Activated CD8-positive, alpha-beta memory T cell treated with anti-CD3 and anti-CD28 coated beads, Interleukin-2, amount 10 ng/mL, durations not matched to agents 7 days and 5 days (primary cell): ENCODE results near the gene TNFAIP2. TPM values are rescaled to one million over a fixed set of nuclear protein-coding genes. Genes with fewer than 3 reads are reported as not detected.
A peak's percentile ranks its signal among the peaks of the same experiment; 100 is the strongest.

Source experiments
- ATAC-seq: fragments of 150-1000 bp; cut with Tn5 transposase; one replicate; pipeline ENCODE4 v1.10.0; 2021; ENCODE audit warnings: moderate library complexity
- CTCF ChIA-PET: fragments of 350-600 bp; sonication (Branson Sonifier 250); formaldehyde crosslinking; loops from one replicate; lab custom pipeline; 2021; ENCODE audit warnings: antibody characterized with exemption; lab: Charles Lee
- DNase-seq: peaks from one replicate; pipeline ENCODE4 v3.0.0-alpha.2; 2020
- H3K27ac Mint-ChIP-seq: one replicate; pipeline ENCODE4 v1.8.0; 2021; ENCODE audit warnings: mild to moderate bottlenecking, mixed read lengths
- H3K27me3 Mint-ChIP-seq: one replicate; pipeline ENCODE4 v1.8.0; 2021; ENCODE audit warnings: mixed read lengths
- H3K36me3 Mint-ChIP-seq: one replicate; pipeline ENCODE4 v1.8.0; 2021; ENCODE audit warnings: mild to moderate bottlenecking, mixed read lengths
- H3K4me1 Mint-ChIP-seq: one replicate; pipeline ENCODE4 v1.8.0; 2021; ENCODE audit warnings: mixed read lengths
- H3K4me3 Mint-ChIP-seq: one replicate; pipeline ENCODE4 v1.8.0; 2021; ENCODE audit warnings: mild to moderate bottlenecking, moderate library complexity, mixed read lengths
- H3K9me3 Mint-ChIP-seq: one replicate; pipeline ENCODE4 v1.8.0; 2022; ENCODE audit warnings: low read depth, mixed read lengths
- total RNA-seq, 2 experiments: library from RNA; stranded (reverse); gene quantifications; one replicate each; pipeline ENCODE4 v1.2.3, GENCODE V29; 2021

Gene TNFAIP2
- total RNA-seq, 2 experiments from 2014 or later, result 2.1 TPM; not detected in 1

GRCh38 chr14:103088921-103089320, 34.3 kb upstream of the TNFAIP2 start:
- H3K4me1 Mint-ChIP-seq, result peaks cover 8% of the 10 kb centered on the region

DNA sequence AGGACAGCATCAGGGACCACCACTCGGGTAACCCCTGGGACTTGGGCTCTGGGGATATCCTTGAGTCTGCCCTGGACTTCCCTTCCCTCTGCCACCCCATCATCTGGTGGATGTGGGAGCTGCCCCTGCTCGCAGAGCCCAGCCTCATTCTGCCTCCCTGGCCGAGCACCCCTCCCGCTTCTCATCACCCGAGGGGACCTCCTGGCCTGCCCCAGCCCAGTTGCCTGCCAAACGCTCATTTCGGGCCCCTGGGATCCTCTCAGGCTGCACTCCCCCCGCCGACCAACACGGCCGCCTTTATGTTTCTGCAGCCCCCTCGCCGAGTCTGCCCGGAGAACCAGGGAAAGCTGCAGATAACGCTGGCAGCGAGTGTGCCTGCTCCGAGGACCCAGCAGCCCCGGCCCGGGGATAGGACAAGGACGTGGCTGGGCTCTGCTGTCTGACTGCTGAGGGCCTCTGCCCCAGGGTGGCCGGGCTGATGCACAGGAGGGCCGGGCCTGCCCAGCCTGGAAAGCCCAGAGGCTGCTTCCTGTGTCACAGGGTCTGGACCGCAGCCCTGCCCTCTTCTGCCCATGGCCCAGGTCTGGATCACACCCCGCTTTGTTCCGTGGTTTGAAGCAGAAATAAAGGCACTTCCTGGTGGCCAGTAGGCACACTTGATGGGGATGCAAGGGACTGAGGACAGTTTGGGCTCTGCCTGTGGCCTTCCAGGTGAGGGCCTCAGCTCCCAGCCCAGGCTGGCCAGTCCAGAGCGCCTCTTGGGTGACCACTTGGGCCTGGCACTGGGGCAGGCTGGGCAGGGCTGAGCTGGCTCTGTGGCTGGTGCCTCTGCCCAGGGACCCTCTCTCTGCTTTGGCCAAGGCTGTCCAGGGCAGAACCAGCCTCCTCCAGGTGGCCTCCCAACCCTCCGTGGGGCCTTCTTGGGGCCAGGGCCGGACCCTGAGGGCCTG, 33.6 kb upstream of the TNFAIP2 start:
- ATAC-seq, result no peak
- DNase-seq, result no peak
- no peak overlapping the region for H3K4me3 Mint-ChIP-seq
- no peaks in the 10 kb centered on the region for H3K9me3 Mint-ChIP-seq
- H3K27ac Mint-ChIP-seq, result no peak overlapping the region
- peaks cover 7% of the 10 kb centered on the region for H3K27me3 Mint-ChIP-seq
- CTCF ChIA-PET, result interaction anchor here (1.2 to 1.3 kb wide), 2 partner anchors 11 to 13 kb away, joined by 3 to 5 read pairs; no protein-coding TSS in a partner anchor
- H3K4me1 Mint-ChIP-seq, result peaks cover 8% of the 10 kb centered on the region
- no peaks in the 10 kb centered on the region for H3K36me3 Mint-ChIP-seq

More at GRCh38 chr14:103088921-103089320, 34.3 kb upstream of the TNFAIP2 start:
- Mint-ChIP-seq H3K27me3 (peaks cover 9% of the 10 kb centered on the region), H3K9me3 (no peaks in the 10 kb centered on the region), H3K27ac (no peak overlapping the region), H3K4me3 (no peak overlapping the region), H3K36me3 (no peaks in the 10 kb centered on the region)
- CTCF ChIA-PET, result interaction anchor here (0.7 kb wide), 1 partner anchor 10 kb away, joined by 3 read pairs; no protein-coding TSS in a partner anchor
- DNase-seq (no peak), ATAC-seq (no peak)

- Mint-ChIP-seq H3K36me3 (no peaks in the 10 kb centered on the region), H3K27me3 (peaks cover 5% of the 10 kb centered on the region), H3K9me3 (no peaks in the 10 kb centered on the region), H3K27ac (no peak overlapping the region), H3K4me1 (peaks cover 8% of the 10 kb centered on the region), H3K4me3 (no peak overlapping the region)
- no peak for ATAC-seq
- DNase-seq, result no peak
- CTCF ChIA-PET, result interaction anchor here (1.2 to 2.0 kb wide), 4 partner anchors 12 to 15 kb away, joined by 3 to 9 read pairs (median 4); no protein-coding TSS in a partner anchor
These were observed 32.7 kb upstream of the TNFAIP2 start for GRCh38 chr14:103090481-103091020.

DNA sequence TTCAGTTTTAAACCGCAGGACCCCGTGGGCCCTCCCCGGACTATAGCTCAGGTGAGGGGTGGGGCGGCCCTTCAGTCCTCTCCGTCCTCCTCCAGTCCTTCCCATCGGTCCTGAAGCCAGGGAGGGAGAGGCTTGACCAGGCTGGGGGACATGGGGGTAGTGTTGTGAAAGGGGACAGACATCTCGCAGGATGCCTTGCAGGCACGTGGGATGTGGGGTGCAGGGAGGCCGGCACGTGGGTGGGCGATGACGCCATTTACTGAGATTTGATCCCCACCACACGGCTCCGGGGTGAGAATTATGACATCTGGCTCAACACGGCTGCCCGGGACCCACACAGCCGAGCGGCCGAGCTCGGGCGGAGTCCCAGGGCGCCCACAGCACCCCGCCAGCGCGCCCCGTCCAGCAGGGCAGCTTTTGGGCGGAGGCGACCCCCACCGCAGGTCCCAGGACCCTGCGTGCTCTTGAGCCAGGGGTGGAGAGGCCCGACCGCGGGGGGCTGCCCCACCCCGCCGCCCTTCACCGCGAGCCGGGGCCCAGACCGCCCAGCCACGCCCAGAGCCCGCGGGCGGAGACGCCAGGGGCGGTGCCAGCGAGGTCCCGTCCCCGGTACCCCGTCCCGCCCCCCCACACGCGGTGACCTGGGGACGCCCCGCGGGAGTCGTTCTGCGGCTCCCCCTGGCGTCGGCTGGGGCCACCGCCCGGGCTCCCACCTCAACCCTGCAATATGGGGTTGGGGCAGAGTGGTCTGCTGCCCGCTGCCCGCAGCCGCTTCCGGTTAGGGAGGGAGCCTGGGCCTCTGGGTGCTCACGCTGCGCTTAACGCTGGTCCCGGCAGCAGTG, 32.0 kb upstream of the TNFAIP2 start:
- no peak overlapping the region for H3K4me3 Mint-ChIP-seq
- ATAC-seq, result peak; percentile 90
- DNase-seq, result peak; percentile 81
- H3K9me3 Mint-ChIP-seq, result no peaks in the 10 kb centered on the region
- CTCF ChIA-PET, result interaction anchor here (1.2 to 2.0 kb wide), 4 partner anchors 13 to 16 kb away, joined by 3 to 9 read pairs (median 4); no protein-coding TSS in a partner anchor
- peaks cover 8% of the 10 kb centered on the region for H3K4me1 Mint-ChIP-seq
- no peak overlapping the region for H3K27ac Mint-ChIP-seq
- H3K36me3 Mint-ChIP-seq, result no peaks in the 10 kb centered on the region
- H3K27me3 Mint-ChIP-seq, result peaks cover 4% of the 10 kb centered on the region

- Mint-ChIP-seq H3K4me3 (peak overlapping the region; percentile 15), H3K4me1 (peaks cover 8% of the 10 kb centered on the region), H3K36me3 (no peaks in the 10 kb centered on the region), H3K9me3 (no peaks in the 10 kb centered on the region), H3K27me3 (peaks cover 4% of the 10 kb centered on the region), H3K27ac (no peak overlapping the region)
- CTCF ChIA-PET, result interaction anchor here (0.9 to 2.0 kb wide), 3 partner anchors 13 to 397 kb away, joined by 3 to 9 read pairs (median 4); no protein-coding TSS in a partner anchor
- DNase-seq (no peak), ATAC-seq (no peak)
These were observed 31.4 kb upstream of the TNFAIP2 start for GRCh38 chr14:103091883-103092222.

DNA sequence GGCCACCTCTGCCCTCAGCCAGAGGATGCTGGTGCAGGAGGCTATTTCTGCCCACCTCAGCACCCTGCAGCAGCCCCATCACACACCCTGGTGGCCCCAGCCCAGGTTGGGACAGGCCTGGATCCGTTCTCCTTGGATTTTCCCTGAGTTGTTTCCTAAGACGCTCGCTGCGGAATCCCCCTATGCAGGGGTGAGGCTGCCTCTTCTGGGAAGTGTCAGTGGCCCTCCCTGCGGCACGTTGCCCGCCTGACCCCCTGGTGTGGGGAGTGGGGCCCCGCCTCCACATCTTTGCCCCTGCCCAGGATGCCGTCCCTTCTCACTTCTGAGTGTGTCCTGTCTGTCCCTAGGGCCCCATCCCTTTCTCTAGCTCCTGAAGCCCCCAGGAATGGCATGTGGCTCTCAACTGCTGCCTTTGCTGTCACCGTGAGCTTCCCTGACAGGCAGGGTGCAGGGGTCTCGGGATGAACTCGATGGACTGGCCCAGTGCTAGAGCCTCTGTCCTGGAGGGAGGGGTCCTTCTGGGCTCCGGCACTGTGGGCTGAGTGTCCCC, 29.3 kb upstream of the TNFAIP2 start:
- Mint-ChIP-seq H3K27me3 (peaks cover 4% of the 10 kb centered on the region), H3K9me3 (no peaks in the 10 kb centered on the region), H3K36me3 (no peaks in the 10 kb centered on the region), H3K4me3 (no peak overlapping the region), H3K27ac (no peak overlapping the region), H3K4me1 (peaks cover 8% of the 10 kb centered on the region)
- CTCF ChIA-PET, result interaction anchor here (0.6 to 3.4 kb wide), 2 partner anchors 11 to 87 kb away, joined by 3 to 29 read pairs; no protein-coding TSS in a partner anchor
- ATAC-seq (no peak), DNase-seq (no peak)

- ATAC-seq, result no peak
- H3K4me1 Mint-ChIP-seq, result peaks cover 8% of the 10 kb centered on the region
- no peaks in the 10 kb centered on the region for H3K9me3 Mint-ChIP-seq
- H3K4me3 Mint-ChIP-seq, result no peak within 1 kb of the TSS
- H3K36me3 Mint-ChIP-seq, result no peaks in the 10 kb centered on the region
- no peak for DNase-seq
- CTCF ChIA-PET, result interaction anchor here (0.6 to 3.4 kb wide), 2 partner anchors 11 to 87 kb away, joined by 3 to 29 read pairs; no protein-coding TSS in a partner anchor
- peaks cover 4% of the 10 kb centered on the region for H3K27me3 Mint-ChIP-seq
- H3K27ac Mint-ChIP-seq, result no peak within 1 kb of the TSS
These were observed 28.7 kb upstream of the TNFAIP2 start, which contains the start of gene EXOC3L4 for GRCh38 chr14:103094406-103095209. Gene EXOC3L4 (plus strand): TSS chr14:103094725. CDS start chr14:103100220, 5,495 bp downstream.

DNA sequence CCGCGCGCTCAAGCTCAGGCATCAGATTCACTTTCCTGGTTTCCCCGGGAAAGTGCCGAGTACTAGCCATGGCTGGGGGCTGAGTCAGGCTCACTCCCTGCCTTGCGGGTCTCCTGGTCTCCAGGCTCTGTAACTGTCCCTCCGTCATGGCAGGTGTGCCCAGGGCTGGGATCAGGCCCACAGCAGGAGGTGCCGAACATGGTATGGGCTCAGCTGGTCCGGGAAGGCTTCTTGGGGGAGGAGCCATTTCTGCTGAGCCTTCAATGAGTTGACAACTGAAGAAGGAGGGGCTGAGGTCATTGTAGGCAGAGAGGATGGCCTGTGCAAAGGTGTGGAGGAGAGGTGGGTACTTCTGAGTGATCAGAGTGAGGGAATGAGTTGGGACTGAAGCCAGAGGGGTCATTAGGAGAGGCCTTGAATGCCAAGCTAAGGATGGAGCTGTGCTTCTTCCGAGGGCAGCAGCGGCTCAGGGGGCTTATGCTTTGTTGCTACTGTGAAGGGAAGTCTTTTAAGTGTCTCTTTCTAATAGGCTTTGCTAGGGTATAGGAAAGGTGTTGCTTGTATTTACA, 28.0 kb upstream of the TNFAIP2 start:
- Mint-ChIP-seq H3K36me3 (no peaks in the 10 kb centered on the region), H3K9me3 (no peaks in the 10 kb centered on the region), H3K27me3 (peaks cover 4% of the 10 kb centered on the region), H3K4me1 (peaks cover 8% of the 10 kb centered on the region), H3K27ac (no peak overlapping the region), H3K4me3 (no peak overlapping the region)
- no peak for DNase-seq
- ATAC-seq, result no peak
- CTCF ChIA-PET, result interaction anchor here (3.4 kb wide), 1 partner anchor 10 kb away, joined by 29 read pairs; no protein-coding TSS in a partner anchor

GRCh38 chr14:103096387-103096786, 26.9 kb upstream of the TNFAIP2 start:
- DNase-seq, result no peak
- CTCF ChIA-PET, result interaction anchor here (3.4 kb wide), 1 partner anchor 9 kb away, joined by 29 read pairs; no protein-coding TSS in a partner anchor
- peaks cover 3% of the 10 kb centered on the region for H3K27me3 Mint-ChIP-seq
- no peak for ATAC-seq
- no peak overlapping the region for H3K4me3 Mint-ChIP-seq
- peaks cover 2% of the 10 kb centered on the region for H3K4me1 Mint-ChIP-seq
- no peaks in the 10 kb centered on the region for H3K36me3 Mint-ChIP-seq
- no peaks in the 10 kb centered on the region for H3K9me3 Mint-ChIP-seq
- H3K27ac Mint-ChIP-seq, result no peak overlapping the region

GRCh38 chr14:103097244-103097993, 25.8 kb upstream of the TNFAIP2 start:
- Mint-ChIP-seq H3K4me3 (no peak overlapping the region), H3K27ac (no peak overlapping the region), H3K4me1 (no peaks in the 10 kb centered on the region), H3K36me3 (no peaks in the 10 kb centered on the region), H3K27me3 (peaks cover 11% of the 10 kb centered on the region), H3K9me3 (no peaks in the 10 kb centered on the region)
- ATAC-seq (no peak), DNase-seq (no peak)
- CTCF ChIA-PET, result interaction anchor here (0.5 kb wide), 1 partner anchor 527 kb away, joined by 3 read pairs; no protein-coding TSS in a partner anchor
